OCI-LY1 (cell line): Measurements from ENCODE around the gene TSR1.

Source experiments
- H2AFZ ChIP-seq: fragments of 200-600 bp; sonication (generic), shearing (Covaris generic); 2 replicates; pipeline ENCODE4 v1.6.0; 2014; ENCODE audit warnings: antibody characterized with exemption, mild to moderate bottlenecking, low read length
- H3F3A ChIP-seq: fragments of 200-600 bp; sonication (generic), shearing (Covaris generic); 2 replicates; pipeline ENCODE4 v1.6.0; 2014; ENCODE audit warnings: mild to moderate bottlenecking, antibody characterized with exemption, low read length, moderate library complexity; ENCODE audit not compliant: insufficient read depth
- H3K27ac ChIP-seq: fragments of 200-600 bp; sonication (generic); 2 replicates; pipeline ENCODE4 v1.5.1; 2014; ENCODE audit warnings: low read length, mixed run types, mild to moderate bottlenecking, low read depth; ENCODE audit not compliant: poor library complexity, severe bottlenecking
- H3K27me3 ChIP-seq: fragments of 200-600 bp; sonication (generic); 2 replicates; pipeline ENCODE4 v1.6.0; 2014; ENCODE audit warnings: antibody characterized with exemption, mild to moderate bottlenecking, low read length, moderate library complexity; ENCODE audit not compliant: insufficient read depth
- H3K36me3 ChIP-seq: fragments of 200-600 bp; sonication (generic); 2 replicates; pipeline ENCODE4 v1.6.1; 2014; ENCODE audit warnings: mild to moderate bottlenecking, antibody characterized with exemption, low read length, moderate library complexity, mixed read lengths; ENCODE audit not compliant: insufficient read depth
- H3K4me1 ChIP-seq: fragments of 200-600 bp; sonication (generic); 2 replicates; pipeline ENCODE4 v1.5.1; 2014; ENCODE audit warnings: mild to moderate bottlenecking, low read length, moderate library complexity; ENCODE audit not compliant: insufficient read depth, severe bottlenecking
- H3K4me2 ChIP-seq: fragments of 200-600 bp; sonication (generic), shearing (Covaris generic); 2 replicates; pipeline ENCODE4 v1.6.1; 2014; ENCODE audit warnings: low read length
- H3K4me3 ChIP-seq: fragments of 200-600 bp; sonication (generic); 2 replicates; pipeline ENCODE4 v1.5.1; 2014; ENCODE audit warnings: low read length, low read depth, mild to moderate bottlenecking, mixed read lengths; ENCODE audit not compliant: poor library complexity, severe bottlenecking
- H3K79me2 ChIP-seq: fragments of 200-600 bp; shearing (Covaris generic); 2 replicates; pipeline ENCODE4 v1.6.1; 2016; ENCODE audit warnings: mixed run types, low read length, mixed read lengths; ENCODE audit not compliant: insufficient read depth
- H3K9ac ChIP-seq: fragments of 200-600 bp; sonication (generic), shearing (Covaris generic); 2 replicates; pipeline ENCODE4 v1.6.1; 2014; ENCODE audit warnings: mild to moderate bottlenecking, low read length, mixed read lengths
- H3K9me2 ChIP-seq: fragments of 200-600 bp; sonication (generic), shearing (Covaris generic); 2 replicates; pipeline ENCODE4 v1.6.1; 2014; ENCODE audit warnings: low read depth, mild to moderate bottlenecking, low read length, mixed read lengths
- H3K9me3 ChIP-seq: fragments of 200-600 bp; shearing (Covaris generic); 2 replicates; pipeline ENCODE4 v1.6.1; 2014; ENCODE audit warnings: low read length, mixed read lengths
- H4K20me1 ChIP-seq: fragments of 200-600 bp; sonication (generic), shearing (Covaris generic); 2 replicates; pipeline ENCODE4 v1.6.0; 2016; ENCODE audit warnings: mild to moderate bottlenecking, low read length; ENCODE audit not compliant: insufficient read depth
- CTCF ChIP-seq: fragments of 200-600 bp; sonication (generic), shearing (Covaris generic); IDR thresholded peaks from 2 replicates; pipeline ENCODE4 v1.5.1; 2017; ENCODE audit warnings: mild to moderate bottlenecking, antibody characterized with exemption, low read length, moderate library complexity, mixed read lengths
- EZH2 ChIP-seq: fragments of 200-600 bp; sonication (generic), shearing (Covaris generic); IDR thresholded peaks from 2 replicates; pipeline ENCODE4 v1.8.0; 2017; ENCODE audit warnings: borderline replicate concordance, mixed run types, mild to moderate bottlenecking, antibody characterized with exemption, low read length, moderate library complexity, mixed read lengths

TSR1 gene

DNA sequence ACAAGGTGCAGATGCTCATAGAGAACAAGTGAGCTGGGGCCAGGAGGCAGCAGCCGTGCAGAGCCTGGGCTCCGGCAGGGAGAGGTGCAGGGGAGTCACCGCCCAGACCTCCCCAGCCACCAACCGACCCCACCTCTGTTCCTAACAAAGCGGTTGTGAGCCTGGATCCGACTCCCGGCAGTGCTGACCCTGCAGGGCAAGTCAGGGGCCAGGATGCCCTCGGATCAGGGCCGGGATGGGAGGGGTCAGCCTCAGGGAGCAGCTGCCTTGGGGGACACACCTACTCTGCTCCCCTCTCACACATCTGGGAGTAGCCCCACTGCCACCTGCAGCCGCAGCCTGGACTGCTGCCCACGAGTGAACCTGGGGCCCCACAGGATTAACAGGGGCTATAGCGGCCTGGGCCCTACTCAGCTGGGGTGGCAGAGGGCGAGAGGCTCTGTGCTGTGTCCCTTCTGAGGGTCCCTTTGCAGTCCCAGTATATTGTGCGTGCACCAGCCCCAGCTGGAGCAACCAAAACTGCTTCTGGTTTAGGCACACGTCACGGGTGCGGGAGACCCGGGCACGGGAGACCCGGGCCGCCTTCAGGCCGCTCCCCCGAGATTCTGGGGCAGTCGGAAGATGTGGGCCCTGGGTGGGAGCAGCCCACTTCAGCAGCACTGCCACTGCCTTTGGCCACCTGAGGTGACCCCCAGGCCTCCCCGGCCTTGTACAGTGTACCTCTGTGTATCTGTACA is 43.4 kb upstream of the TSR1 start:
- H3K36me3 ChIP-seq, result peaks cover 36% of the 10 kb centered on the region
- no peak overlapping the region for H2AFZ ChIP-seq
- no peaks in the 10 kb centered on the region for H3K9me3 ChIP-seq
- no peak overlapping the region for H3K4me3 ChIP-seq
- no peaks in the 10 kb centered on the region for H3F3A ChIP-seq
- TF ChIP-seq EZH2 (no peak), CTCF (no peak)
- no peak overlapping the region for H3K27ac ChIP-seq
- H3K27me3 ChIP-seq, result no peaks in the 10 kb centered on the region
- H4K20me1 ChIP-seq, result no peaks in the 10 kb centered on the region
- H3K9me2 ChIP-seq, result no peaks in the 10 kb centered on the region
- no peak overlapping the region for H3K4me2 ChIP-seq
- H3K9ac ChIP-seq, result no peak overlapping the region
- H3K79me2 ChIP-seq, result no peaks in the 10 kb centered on the region
- H3K4me1 ChIP-seq, result peaks cover 4% of the 10 kb centered on the region

- Histone ChIP-seq H3K4me2 (no peak overlapping the region), H3K4me3 (no peak overlapping the region), H3F3A (no peaks in the 10 kb centered on the region), H3K27ac (no peak overlapping the region), H3K27me3 (no peaks in the 10 kb centered on the region), H3K9me2 (no peaks in the 10 kb centered on the region), H3K36me3 (peaks cover 36% of the 10 kb centered on the region), H3K9ac (no peak overlapping the region), H2AFZ (no peak overlapping the region), H4K20me1 (no peaks in the 10 kb centered on the region), H3K79me2 (no peaks in the 10 kb centered on the region), H3K9me3 (no peaks in the 10 kb centered on the region), H3K4me1 (peaks cover 4% of the 10 kb centered on the region)
- TF ChIP-seq CTCF (no peak), EZH2 (no peak)
These were observed 42.6 kb upstream of the TSR1 start for GRCh38 chr17:2378905-2379304.

GRCh38 chr17:2377659-2378058 is 41.4 kb upstream of the TSR1 start:
- no peaks in the 10 kb centered on the region for H3F3A ChIP-seq
- H3K27me3 ChIP-seq, result no peaks in the 10 kb centered on the region
- no peak overlapping the region for H3K4me3 ChIP-seq
- H3K9ac ChIP-seq, result no peak overlapping the region
- H2AFZ ChIP-seq, result no peak overlapping the region
- no peaks in the 10 kb centered on the region for H3K79me2 ChIP-seq
- no peak overlapping the region for H3K27ac ChIP-seq
- H3K4me2 ChIP-seq, result no peak overlapping the region
- no peaks in the 10 kb centered on the region for H3K9me3 ChIP-seq
- peaks cover 36% of the 10 kb centered on the region for H3K36me3 ChIP-seq
- no peak for TF ChIP-seq CTCF
- no peak for TF ChIP-seq EZH2
- H3K9me2 ChIP-seq, result no peaks in the 10 kb centered on the region
- no peaks in the 10 kb centered on the region for H4K20me1 ChIP-seq
- H3K4me1 ChIP-seq, result peaks cover under 1% of the 10 kb centered on the region
